CD14-positive monocyte (primary cell): ENCODE results near the gene PFDN5. TPM values are rescaled to one million over a fixed set of nuclear protein-coding genes. Genes with fewer than 3 reads are reported as not detected.

Source experiments
- DNase-seq, 3 donors: peaks; one replicate each; pipeline ENCODE4 v3.0.0-alpha.2; 2011 to 2022
- H2AFZ ChIP-seq: 2 replicates; pipeline ENCODE4 v1.6.0; 2012; ENCODE audit warnings: mild to moderate bottlenecking, low read depth, low read length, inconsistent platforms; ENCODE audit not compliant: insufficient read depth, poor library complexity, severe bottlenecking
- H3K27ac ChIP-seq, 2 donors: 1 replicate in 1 of 2; 2 replicates in 1 of 2; pipeline ENCODE4 v1.5.1; 2012 to 2013; ENCODE audit warnings: low read length in 2 of 2, control low read depth in 1 of 2, inconsistent platforms in 1 of 2, low read depth in 1 of 2, mild to moderate bottlenecking in 1 of 2
- H3K27me3 ChIP-seq, 2 donors: one replicate each; pipeline versions ENCODE4 v1.6.0 to v1.6.1; 2011 to 2013; ENCODE audit warnings: low read length in 2 of 2; ENCODE audit not compliant: control insufficient read depth in 2 of 2, insufficient read depth in 2 of 2
- H3K36me3 ChIP-seq, 2 donors: replicated peaks in 1 of 2; 1 replicate in 1 of 2; 2 replicates in 1 of 2; pipeline versions ENCODE4 v1.5.1 to v1.6.1; 2012 to 2013; ENCODE audit warnings: low read length in 2 of 2, control low read depth in 1 of 2, inconsistent platforms in 1 of 2, mild to moderate bottlenecking in 1 of 2; ENCODE audit not compliant: insufficient read depth in 2 of 2, control insufficient read depth in 1 of 2
- H3K4me1 ChIP-seq, 2 donors: 1 replicate in 1 of 2; 2 replicates in 1 of 2; pipeline versions ENCODE4 v1.5.1 to v1.6.1; 2012 to 2013; ENCODE audit warnings: low read length in 2 of 2, control low read depth in 1 of 2, inconsistent platforms in 1 of 2, mild to moderate bottlenecking in 1 of 2, moderate library complexity in 1 of 2; ENCODE audit not compliant: insufficient read depth in 2 of 2, control insufficient read depth in 1 of 2
- H3K4me2 ChIP-seq: replicated peaks from 2 replicates; pipeline ENCODE3; 2012; ENCODE audit warnings: low read length, moderate library complexity, mild to moderate bottlenecking; ENCODE audit not compliant: poor library complexity, severe bottlenecking; ENCODE audit errors: extremely low read depth
- H3K4me3 ChIP-seq, 3 experiments: fragments of 200-600 bp in 1 of 3; sonication (generic) in 1 of 3; replicated peaks in 1 of 3; 1 replicate in 2 of 3; 2 replicates in 1 of 3; pipeline ENCODE4 v1.5.1; 2011 to 2013; ENCODE audit warnings: low read length in 3 of 3, mild to moderate bottlenecking in 3 of 3, control low read depth in 2 of 3, low read depth in 2 of 3, inconsistent platforms in 1 of 3, moderate library complexity in 1 of 3
- H3K79me2 ChIP-seq: 2 replicates; pipeline ENCODE4 v1.6.0; 2012; ENCODE audit warnings: mild to moderate bottlenecking, control low read depth, inconsistent platforms, low read length, moderate library complexity; ENCODE audit not compliant: insufficient read depth
- H3K9ac ChIP-seq: 2 replicates; pipeline ENCODE4 v1.6.0; 2017; ENCODE audit warnings: low read length, mild to moderate bottlenecking; ENCODE audit not compliant: insufficient read depth, poor library complexity, severe bottlenecking
- H3K9me3 ChIP-seq, 2 donors: replicated peaks in 1 of 2; 1 replicate in 1 of 2; 2 replicates in 1 of 2; pipeline versions ENCODE4 v1.5.1 to v1.6.1; 2012 to 2013; ENCODE audit warnings: low read length in 2 of 2, control low read depth in 1 of 2; ENCODE audit not compliant: control insufficient read depth in 1 of 2, insufficient read depth in 1 of 2
- H4K20me1 ChIP-seq: 2 replicates; pipeline ENCODE4 v1.6.0; 2012; ENCODE audit warnings: mild to moderate bottlenecking, low read length, control low read depth, moderate library complexity; ENCODE audit not compliant: insufficient read depth
- H3K27ac Mint-ChIP-seq, 7 donors: one replicate each; pipeline ENCODE4 v1.8.0; 2020; ENCODE audit warnings: mild to moderate bottlenecking in 7 of 7, mixed read lengths in 7 of 7, moderate library complexity in 6 of 7, inconsistent platforms in 2 of 7
- H3K27me3 Mint-ChIP-seq, 3 donors: one replicate each; pipeline ENCODE4 v1.8.0; 2021 to 2022; ENCODE audit warnings: low read depth in 3 of 3, mild to moderate bottlenecking in 3 of 3, mixed read lengths in 3 of 3, moderate library complexity in 3 of 3, inconsistent platforms in 1 of 3
- H3K36me3 Mint-ChIP-seq, 2 donors: one replicate each; pipeline ENCODE4 v1.8.0; 2020; ENCODE audit warnings: mixed read lengths in 2 of 2, inconsistent platforms in 1 of 2, mild to moderate bottlenecking in 1 of 2
- H3K4me1 Mint-ChIP-seq: one replicate; pipeline ENCODE4 v1.8.0; 2020; ENCODE audit warnings: mild to moderate bottlenecking, mixed read lengths
- H3K4me3 Mint-ChIP-seq, 2 donors: one replicate each; pipeline ENCODE4 v1.8.0; 2020; ENCODE audit warnings: mild to moderate bottlenecking in 2 of 2, mixed read lengths in 2 of 2, moderate library complexity in 1 of 2
- H3K9me3 Mint-ChIP-seq, 7 donors: one replicate each; pipeline ENCODE4 v1.8.0; 2020 to 2022; ENCODE audit warnings: mixed read lengths in 7 of 7, mild to moderate bottlenecking in 6 of 7, moderate library complexity in 6 of 7, inconsistent platforms in 2 of 7
- WGBS: methylation state at CpG from one replicate; pipeline ENCODE4 v1.1.5; 2013; ENCODE audit warnings: missing lambda C conversion rate; ENCODE audit not compliant: insufficient coverage; 5-methylcytosine and 5-hydroxymethylcytosine counted together
- intact Hi-C, 2 donors: fragments of 100-400 bp; cut with micrococcal nuclease; formaldehyde crosslinking; loops; one replicate each; pipeline versions ENCODE4 v1.15.0 to v1.15.1; 2023
- polyA plus RNA-seq, 3 donors: library from polyadenylated mRNA; depleted of rRNA in 1 of 3; unstranded in 2 of 3; stranded (reverse) in 1 of 3; fragments of 300-500 nt in 2 of 3; fragments of >200 nt in 1 of 3; fragmentation: Illumina TruSeq in 2 of 3; gene quantifications; 1 replicate in 2 of 3; 2 replicates in 1 of 3; pipeline ENCODE4 v1.2.3, GENCODE V29; 2012 to 2021
- TF ChIP-seq, protein P1 (sequence below): fragments of 200-600 bp; IDR thresholded peaks from one replicate; pipeline ENCODE4 v1.8.0; 2022; ENCODE audit warnings: antibody characterized with exemption, mild to moderate bottlenecking

PFDN5 gene
- polyA plus RNA-seq, 3 donors, result 1,474 to 2,196 (median 1,751) TPM

DNA sequence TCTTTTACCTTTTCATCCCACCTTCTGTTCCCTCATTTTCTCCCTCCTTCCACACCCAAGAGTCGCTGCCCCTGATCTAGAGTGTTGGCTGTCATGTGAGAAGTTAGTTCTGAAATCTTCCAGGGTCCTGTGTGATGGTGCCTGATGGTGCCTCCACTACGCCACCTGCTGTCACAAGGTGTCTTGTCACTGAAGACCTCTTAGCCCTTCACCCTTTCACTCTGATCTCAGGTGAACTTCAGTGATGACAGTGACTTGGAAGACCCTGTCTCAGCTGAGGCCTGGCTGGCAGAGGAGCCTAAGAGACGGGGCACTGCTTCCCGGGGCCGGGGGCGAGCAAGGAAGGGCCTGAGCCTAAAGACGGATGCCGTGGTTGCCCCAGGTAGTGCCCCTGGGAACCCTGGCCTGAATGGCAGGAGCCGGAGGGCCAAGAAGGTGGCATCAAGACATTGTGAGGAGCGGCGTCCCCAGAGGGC is 7.6 kb upstream of the PFDN5 start:
- Mint-ChIP-seq H3K27ac (peak overlapping the region in 5 of 7 donors; percentile 41 to 91 (median 64)), H3K4me1 (peaks cover 5% of the 10 kb centered on the region), H3K27me3 (peaks cover 0 to 1% (median 0%) of the 10 kb centered on the region in 3 donors), H3K9me3 (no peaks in the 10 kb centered on the region), H3K4me3 (no peak overlapping the region), H3K36me3 (peaks cover 48 to 83% of the 10 kb centered on the region in 2 donors)
- Histone ChIP-seq H3K4me1 (no peaks in the 10 kb centered on the region), H2AFZ (peak overlapping the region; percentile 24), H3K36me3 (peaks cover 42 to 78% of the 10 kb centered on the region in 2 donors), H3K27me3 (no peaks in the 10 kb centered on the region), H3K4me3 (no peak overlapping the region), H3K4me2 (no peak overlapping the region), H3K27ac (no peak overlapping the region), H4K20me1 (no peaks in the 10 kb centered on the region), H3K79me2 (no peaks in the 10 kb centered on the region), H3K9ac (no peak overlapping the region), H3K9me3 (no peaks in the 10 kb centered on the region)
- intact Hi-C loops, result loop anchor here (2.0 to 5.0 kb wide), 2 partner anchors 75 kb away; no protein-coding TSS in a partner anchor
- TF ChIP-seq, protein P1, sequence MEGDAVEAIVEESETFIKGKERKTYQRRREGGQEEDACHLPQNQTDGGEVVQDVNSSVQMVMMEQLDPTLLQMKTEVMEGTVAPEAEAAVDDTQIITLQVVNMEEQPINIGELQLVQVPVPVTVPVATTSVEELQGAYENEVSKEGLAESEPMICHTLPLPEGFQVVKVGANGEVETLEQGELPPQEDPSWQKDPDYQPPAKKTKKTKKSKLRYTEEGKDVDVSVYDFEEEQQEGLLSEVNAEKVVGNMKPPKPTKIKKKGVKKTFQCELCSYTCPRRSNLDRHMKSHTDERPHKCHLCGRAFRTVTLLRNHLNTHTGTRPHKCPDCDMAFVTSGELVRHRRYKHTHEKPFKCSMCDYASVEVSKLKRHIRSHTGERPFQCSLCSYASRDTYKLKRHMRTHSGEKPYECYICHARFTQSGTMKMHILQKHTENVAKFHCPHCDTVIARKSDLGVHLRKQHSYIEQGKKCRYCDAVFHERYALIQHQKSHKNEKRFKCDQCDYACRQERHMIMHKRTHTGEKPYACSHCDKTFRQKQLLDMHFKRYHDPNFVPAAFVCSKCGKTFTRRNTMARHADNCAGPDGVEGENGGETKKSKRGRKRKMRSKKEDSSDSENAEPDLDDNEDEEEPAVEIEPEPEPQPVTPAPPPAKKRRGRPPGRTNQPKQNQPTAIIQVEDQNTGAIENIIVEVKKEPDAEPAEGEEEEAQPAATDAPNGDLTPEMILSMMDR, result peak; percentile 73
- DNase-seq, result peak; percentile 42 to 71 (median 55)
- 98% methylated on average over 9 of the region's 11 CpGs for WGBS

DNA sequence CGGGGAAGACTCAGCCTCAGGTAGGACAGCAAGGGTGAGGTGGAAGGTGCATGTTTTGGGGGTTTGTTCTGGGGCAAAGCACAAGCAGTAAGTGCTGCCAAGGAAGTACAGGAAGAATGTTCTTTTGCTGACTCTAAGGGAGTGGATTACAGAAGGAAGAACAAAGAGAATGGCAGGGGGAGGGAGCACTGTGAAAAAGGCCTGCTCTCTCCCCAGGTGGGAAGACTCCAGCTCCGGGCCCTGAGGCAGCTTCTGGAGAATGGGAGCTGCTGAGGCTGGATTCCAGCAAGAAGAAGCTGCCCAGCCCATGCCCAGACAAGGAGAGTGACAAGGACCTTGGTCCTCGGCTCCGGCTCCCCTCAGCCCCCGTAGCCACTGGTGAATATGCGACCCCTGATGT is 7.0 kb upstream of the PFDN5 start:
- peak overlapping the region in 3 of 7 donors; percentile 35 to 76 (median 73) for H3K27ac Mint-ChIP-seq
- H3K27ac ChIP-seq, result peak overlapping the region in 1 of 2 donors; percentile 6
- H4K20me1 ChIP-seq, result no peaks in the 10 kb centered on the region
- no peak overlapping the region for H3K4me2 ChIP-seq
- peaks cover 37 to 78% of the 10 kb centered on the region in 2 donors for H3K36me3 ChIP-seq
- peaks cover 5% of the 10 kb centered on the region for H3K4me1 Mint-ChIP-seq
- no peaks in the 10 kb centered on the region for H3K4me1 ChIP-seq
- H3K4me3 Mint-ChIP-seq, result no peak overlapping the region
- no peaks in the 10 kb centered on the region for H3K9me3 Mint-ChIP-seq
- no peaks in the 10 kb centered on the region for H3K79me2 ChIP-seq
- H2AFZ ChIP-seq, result no peak overlapping the region
- TF ChIP-seq, protein P1, result no peak
- no peaks in the 10 kb centered on the region for H3K27me3 ChIP-seq
- H3K9me3 ChIP-seq, result no peaks in the 10 kb centered on the region
- intact Hi-C loops, result loop anchor here in 1 of 2 donors (5.0 kb wide), 1 partner anchor 76 kb away; no protein-coding TSS in a partner anchor
- DNase-seq, result no peak
- peaks cover 0 to 4% (median 0%) of the 10 kb centered on the region in 3 donors for H3K27me3 Mint-ChIP-seq
- no peak overlapping the region for H3K9ac ChIP-seq
- H3K36me3 Mint-ChIP-seq, result peaks cover 49 to 81% of the 10 kb centered on the region in 2 donors
- no peak overlapping the region for H3K4me3 ChIP-seq
- WGBS, result 100% methylated on average over 5 of the region's 6 CpGs
